Ecto neural progenitor cell (in vitro differentiated cells): ENCODE data around the gene TNIK.

ENCODE experiments used
- DNase-seq: peaks from one replicate; pipeline ENCODE4 v3.0.0-alpha.2; 2018; ENCODE audit warnings: low spot score

TNIK gene

GRCh38 chr3:171163101-171164066 lies 296.8 kb downstream of the TNIK start:
- no peak for DNase-seq

- DNase-seq: no peak
These were observed 299.9 kb downstream of the TNIK start for GRCh38 chr3:171160325-171160724.

GRCh38 chr3:171159822-171160157 lies 300.4 kb downstream of the TNIK start:
- DNase-seq: no peak

- DNase-seq: no peak
These were observed 301.0 kb downstream of the TNIK start for GRCh38 chr3:171159024-171159821.

GRCh38 chr3:171157980-171158379 lies 302.2 kb downstream of the TNIK start:
- no peak for DNase-seq

- DNase-seq: peak; percentile 61
These were observed 302.9 kb downstream of the TNIK start for GRCh38 chr3:171157286-171157685.

GRCh38 chr3:171156401-171157010 lies 303.7 kb downstream of the TNIK start:
- DNase-seq: no peak

GRCh38 chr3:171155122-171155700 lies 305.0 kb downstream of the TNIK start:
- DNase-seq: no peak

GRCh38 chr3:171150945-171151344 lies 309.3 kb downstream of the TNIK start:
- no peak for DNase-seq

GRCh38 chr3:171149526-171150116 lies 310.6 kb downstream of the TNIK start:
- no peak for DNase-seq

GRCh38 chr3:171145798-171146197 lies 314.4 kb downstream of the TNIK start:
- DNase-seq: no peak

- DNase-seq: no peak
These were observed 317.2 kb downstream of the TNIK start for GRCh38 chr3:171142985-171143384.

- no peak for DNase-seq
These were observed 320.0 kb downstream of the TNIK start for GRCh38 chr3:171140246-171140645.

- no peak for DNase-seq
These were observed 322.2 kb downstream of the TNIK start for GRCh38 chr3:171138027-171138426.

GRCh38 chr3:171135549-171135948 lies 324.7 kb downstream of the TNIK start:
- no peak for DNase-seq

GRCh38 chr3:171133796-171134569 lies 326.2 kb downstream of the TNIK start:
- no peak for DNase-seq

- DNase-seq: no peak
These were observed 326.9 kb downstream of the TNIK start for GRCh38 chr3:171133337-171133736.

GRCh38 chr3:171132873-171133272 lies 327.3 kb downstream of the TNIK start:
- no peak for DNase-seq

GRCh38 chr3:171129827-171130226 lies 330.4 kb downstream of the TNIK start:
- no peak for DNase-seq

GRCh38 chr3:171127611-171128010 lies 332.6 kb downstream of the TNIK start:
- DNase-seq: no peak
